Large intestine (tissue), 3 donors: ENCODE data around the gene EYS. TPM values are rescaled to one million over a fixed set of nuclear protein-coding genes. Genes with fewer than 3 reads are reported as not detected.
"Not testable (repeated sequence)": the region's sequence is repeated elsewhere in the genome, so short reads cannot be mapped to it uniquely, and the experiment has no call there.

Experiments
- DNase-seq, 2 donors: peaks; one replicate each; pipeline versions ENCODE4 v3.0.0 to v3.0.0-alpha.2; 2013
- H3K27ac ChIP-seq: one replicate; pipeline ENCODE4 v1.5.1; 2013; ENCODE audit warnings: low read length
- H3K27me3 ChIP-seq: 2 replicates; pipeline ENCODE4 v1.6.1; 2013; ENCODE audit warnings: low read length; ENCODE audit not compliant: control insufficient read depth, insufficient read depth
- H3K36me3 ChIP-seq: 2 replicates; pipeline ENCODE4 v1.6.1; 2013; ENCODE audit warnings: low read length; ENCODE audit not compliant: control insufficient read depth, insufficient read depth
- H3K4me1 ChIP-seq: one replicate; pipeline ENCODE4 v1.6.1; 2013; ENCODE audit warnings: low read length; ENCODE audit not compliant: control insufficient read depth, insufficient read depth
- H3K4me3 ChIP-seq: one replicate; pipeline ENCODE4 v1.5.1; 2013; ENCODE audit warnings: low read length
- H3K9me3 ChIP-seq: one replicate; pipeline ENCODE4 v1.6.1; 2013; ENCODE audit warnings: mild to moderate bottlenecking, low read depth, low read length, moderate library complexity; ENCODE audit not compliant: control insufficient read depth
- WGBS: methylation state at CpG from one replicate; pipeline ENCODE4 v1.1.5; 2013; ENCODE audit warnings: low lambda C conversion rate; ENCODE audit not compliant: insufficient coverage; 5-methylcytosine and 5-hydroxymethylcytosine counted together
- polyA plus RNA-seq: library from polyadenylated mRNA; unstranded; fragments of 120-200 nt; gene quantifications from one replicate; pipeline ENCODE4 v1.2.1, GENCODE V29; 2013

Gene EYS
- polyA plus RNA-seq, 1 donor = 0.76 TPM

GRCh38 chr6:63935732-63936131 lies 1771.3 kb downstream of the EYS start:
- peak in 1 of 2 donors; percentile 37 for DNase-seq
- Histone ChIP-seq H3K36me3 (no peaks in the 10 kb centered on the region), H3K27me3 (no peaks in the 10 kb centered on the region), H3K4me3 (no peak overlapping the region), H3K4me1 (peaks cover 11% of the 10 kb centered on the region), H3K9me3 (no peaks in the 10 kb centered on the region), H3K27ac (peak overlapping the region; percentile 43)

GRCh38 chr6:63933948-63934347 lies 1773.1 kb downstream of the EYS start:
- H3K4me1 ChIP-seq = peaks cover 11% of the 10 kb centered on the region
- H3K27me3 ChIP-seq, H3K27ac ChIP-seq, H3K9me3 ChIP-seq, DNase-seq, H3K36me3 ChIP-seq, H3K4me3 ChIP-seq: not testable (repeated sequence)
- no CpG with 5 or more reads among the region's 4 CpGs for WGBS

GRCh38 chr6:63930848-63931247 lies 1776.2 kb downstream of the EYS start:
- Histone ChIP-seq H3K4me3 (no peak overlapping the region), H3K27me3 (no peaks in the 10 kb centered on the region), H3K27ac (no peak overlapping the region), H3K36me3 (no peaks in the 10 kb centered on the region), H3K9me3 (no peaks in the 10 kb centered on the region), H3K4me1 (peaks cover 18% of the 10 kb centered on the region)
- no peak for DNase-seq

GRCh38 chr6:63929111-63929510 lies 1777.9 kb downstream of the EYS start:
- Histone ChIP-seq H3K9me3 (no peaks in the 10 kb centered on the region), H3K36me3 (no peaks in the 10 kb centered on the region), H3K4me3 (no peak overlapping the region), H3K4me1 (peaks cover 11% of the 10 kb centered on the region), H3K27me3 (no peaks in the 10 kb centered on the region), H3K27ac (no peak overlapping the region)
- DNase-seq = no peak
- 93% methylated on average over 2 of the region's 2 CpGs for WGBS

GRCh38 chr6:63928613-63929012 lies 1778.4 kb downstream of the EYS start:
- H3K36me3 ChIP-seq = no peaks in the 10 kb centered on the region
- H3K4me1 ChIP-seq = peaks cover 11% of the 10 kb centered on the region
- no CpG with 5 or more reads among the region's 3 CpGs for WGBS
- no peaks in the 10 kb centered on the region for H3K9me3 ChIP-seq
- no peaks in the 10 kb centered on the region for H3K27me3 ChIP-seq
- H3K4me3 ChIP-seq = no peak overlapping the region
- DNase-seq = no peak
- H3K27ac ChIP-seq = no peak overlapping the region

GRCh38 chr6:63926950-63927927 lies 1779.8 kb downstream of the EYS start:
- Histone ChIP-seq H3K4me1 (peaks cover 11% of the 10 kb centered on the region), H3K36me3 (no peaks in the 10 kb centered on the region), H3K27me3 (no peaks in the 10 kb centered on the region), H3K27ac (peak overlapping the region; percentile 32), H3K4me3 (no peak overlapping the region), H3K9me3 (no peaks in the 10 kb centered on the region)
- DNase-seq = no peak
- 20% methylated on average over 1 of the region's 7 CpGs for WGBS

- DNase-seq = peak in 1 of 2 donors; percentile 79
- peak overlapping the region; percentile 32 for H3K27ac ChIP-seq
- no CpG with 5 or more reads among the region's 1 CpG for WGBS
- H3K27me3 ChIP-seq = no peaks in the 10 kb centered on the region
- no peaks in the 10 kb centered on the region for H3K9me3 ChIP-seq
- H3K4me1 ChIP-seq = peaks cover 11% of the 10 kb centered on the region
- no peak overlapping the region for H3K4me3 ChIP-seq
- no peaks in the 10 kb centered on the region for H3K36me3 ChIP-seq
Observed at GRCh38 chr6:63926258-63926780, 1780.7 kb downstream of the EYS start.

GRCh38 chr6:63923139-63923739 lies 1783.8 kb downstream of the EYS start:
- H3K27me3 ChIP-seq = no peaks in the 10 kb centered on the region
- WGBS = 11% methylated on average over 5 of the region's 6 CpGs
- no peak overlapping the region for H3K4me3 ChIP-seq

GRCh38 chr6:63919556-63920110 lies 1787.4 kb downstream of the EYS start:
- Histone ChIP-seq H3K4me3 (no peak overlapping the region), H3K27me3 (no peaks in the 10 kb centered on the region), H3K9me3 (no peaks in the 10 kb centered on the region), H3K4me1 (peaks cover 4% of the 10 kb centered on the region), H3K27ac (no peak overlapping the region), H3K36me3 (no peaks in the 10 kb centered on the region)
- no peak for DNase-seq
- 100% methylated on average over 2 of the region's 7 CpGs for WGBS

More at GRCh38 chr6:63923139-63923739, 1783.8 kb downstream of the EYS start:
- peak in 1 of 2 donors; percentile 21 for DNase-seq
- Histone ChIP-seq H3K4me1 (peaks cover 14% of the 10 kb centered on the region), H3K9me3 (no peaks in the 10 kb centered on the region), H3K27ac (no peak overlapping the region), H3K36me3 (no peaks in the 10 kb centered on the region)

- Histone ChIP-seq H3K4me1 (no peaks in the 10 kb centered on the region), H3K4me3 (no peak overlapping the region), H3K27me3 (no peaks in the 10 kb centered on the region), H3K9me3 (no peaks in the 10 kb centered on the region), H3K36me3 (no peaks in the 10 kb centered on the region), H3K27ac (no peak overlapping the region)
- no CpG with 5 or more reads among the region's 1 CpG for WGBS
- no peak for DNase-seq
Observed at GRCh38 chr6:63912887-63913286, 1794.1 kb downstream of the EYS start.
